Upper lobe of right lung (tissue), 1 donor: ENCODE results near the gene ALB. TPM values are rescaled to one million over a fixed set of nuclear protein-coding genes. Genes with fewer than 3 reads are reported as not detected.

Source experiments
- ATAC-seq: fragments of 200-7000 bp; cut with Tn5 transposase; one replicate; pipeline ENCODE4 v1.9.1; 2020; ENCODE audit warnings: mild to moderate bottlenecking, moderate library complexity
- DNase-seq: peaks from one replicate; pipeline ENCODE4 v3.0.0-alpha.2; 2020
- H3K27ac ChIP-seq: fragments of 200-600 bp; one replicate; pipeline ENCODE4 v1.8.0; 2022
- H3K27me3 ChIP-seq: fragments of 200-600 bp; one replicate; pipeline ENCODE4 v1.8.0; 2022; ENCODE audit warnings: mild to moderate bottlenecking
- H3K36me3 ChIP-seq: fragments of 200-600 bp; one replicate; pipeline ENCODE4 v1.8.0; 2022
- H3K4me1 ChIP-seq: fragments of 200-600 bp; one replicate; pipeline ENCODE4 v1.8.0; 2022
- H3K4me3 ChIP-seq: fragments of 200-600 bp; one replicate; pipeline ENCODE4 v1.8.0; 2022; ENCODE audit warnings: mild to moderate bottlenecking
- H3K9me3 ChIP-seq: fragments of 200-600 bp; one replicate; pipeline ENCODE4 v1.8.0; 2022
- CTCF ChIP-seq: fragments of 200-600 bp; IDR thresholded peaks from one replicate; pipeline ENCODE4 v1.8.0; 2022; ENCODE audit warnings: antibody characterized with exemption
- intact Hi-C: fragments of 100-400 bp; cut with DNase I; formaldehyde crosslinking; loops from one replicate; pipeline ENCODE4 v1.11.0; 2022
- total RNA-seq: library from RNA; stranded (reverse); fragmentation: NEBNext Ultra II Directional; extraction: Animal tissue kit (Norgen Biotek cat#: 25700); gene quantifications from one replicate; pipeline ENCODE4 v1.2.1, GENCODE V29; 2021
- donor health status: DM: no; HTN: yes; CAD: no; lungs with severe emphysema.

ALB gene
- total RNA-seq, 1 donor from 2014 or later, result 2.9 TPM

GRCh38 chr4:73443224-73443623 lies 39.1 kb downstream of the ALB start:
- ATAC-seq, result no peak
- H3K4me3 ChIP-seq, result no peak overlapping the region
- H3K27me3 ChIP-seq, result peaks cover 5% of the 10 kb centered on the region
- no peak for TF ChIP-seq CTCF
- intact Hi-C loops, result no loop called here
- H3K9me3 ChIP-seq, result no peaks in the 10 kb centered on the region
- no peaks in the 10 kb centered on the region for H3K36me3 ChIP-seq
- H3K27ac ChIP-seq, result no peak overlapping the region
- DNase-seq, result no peak
- H3K4me1 ChIP-seq, result no peaks in the 10 kb centered on the region

GRCh38 chr4:73445383-73446335 lies 41.6 kb downstream of the ALB start:
- ATAC-seq (no peak), DNase-seq (no peak)
- intact Hi-C loops, result no loop called here
- no peak for TF ChIP-seq CTCF
- Histone ChIP-seq H3K9me3 (no peaks in the 10 kb centered on the region), H3K4me1 (no peaks in the 10 kb centered on the region), H3K27ac (no peak overlapping the region), H3K4me3 (no peak overlapping the region), H3K27me3 (peaks cover 5% of the 10 kb centered on the region), H3K36me3 (no peaks in the 10 kb centered on the region)

- peaks cover 5% of the 10 kb centered on the region for H3K27me3 ChIP-seq
- H3K9me3 ChIP-seq, result no peaks in the 10 kb centered on the region
- ATAC-seq (peak; percentile 92), DNase-seq (no peak)
- H3K27ac ChIP-seq, result no peak overlapping the region
- H3K4me1 ChIP-seq, result no peaks in the 10 kb centered on the region
- no peak overlapping the region for H3K4me3 ChIP-seq
- no peaks in the 10 kb centered on the region for H3K36me3 ChIP-seq
- peak; percentile 64 for TF ChIP-seq CTCF
- intact Hi-C loops, result no loop called here
Measured at GRCh38 chr4:73446336-73446938, 42.4 kb downstream of the ALB start.

GRCh38 chr4:73447671-73448070 lies 43.6 kb downstream of the ALB start:
- TF ChIP-seq CTCF, result no peak
- no peak overlapping the region for H3K4me3 ChIP-seq
- DNase-seq, result no peak
- no peaks in the 10 kb centered on the region for H3K4me1 ChIP-seq
- H3K27me3 ChIP-seq, result peaks cover 5% of the 10 kb centered on the region
- H3K27ac ChIP-seq, result no peak overlapping the region
- no peaks in the 10 kb centered on the region for H3K36me3 ChIP-seq
- intact Hi-C loops, result no loop called here
- no peak for ATAC-seq
- no peaks in the 10 kb centered on the region for H3K9me3 ChIP-seq

- TF ChIP-seq CTCF, result no peak
- H3K4me1 ChIP-seq, result no peaks in the 10 kb centered on the region
- peaks cover 5% of the 10 kb centered on the region for H3K27me3 ChIP-seq
- intact Hi-C loops, result no loop called here
- no peaks in the 10 kb centered on the region for H3K36me3 ChIP-seq
- H3K27ac ChIP-seq, result no peak overlapping the region
- no peaks in the 10 kb centered on the region for H3K9me3 ChIP-seq
- ATAC-seq, result no peak
- DNase-seq, result no peak
- H3K4me3 ChIP-seq, result no peak overlapping the region
Measured at GRCh38 chr4:73448448-73449203, 44.5 kb downstream of the ALB start.
